Measurements from ENCODE around the gene FAM162A.

FAM162A gene

DNA sequence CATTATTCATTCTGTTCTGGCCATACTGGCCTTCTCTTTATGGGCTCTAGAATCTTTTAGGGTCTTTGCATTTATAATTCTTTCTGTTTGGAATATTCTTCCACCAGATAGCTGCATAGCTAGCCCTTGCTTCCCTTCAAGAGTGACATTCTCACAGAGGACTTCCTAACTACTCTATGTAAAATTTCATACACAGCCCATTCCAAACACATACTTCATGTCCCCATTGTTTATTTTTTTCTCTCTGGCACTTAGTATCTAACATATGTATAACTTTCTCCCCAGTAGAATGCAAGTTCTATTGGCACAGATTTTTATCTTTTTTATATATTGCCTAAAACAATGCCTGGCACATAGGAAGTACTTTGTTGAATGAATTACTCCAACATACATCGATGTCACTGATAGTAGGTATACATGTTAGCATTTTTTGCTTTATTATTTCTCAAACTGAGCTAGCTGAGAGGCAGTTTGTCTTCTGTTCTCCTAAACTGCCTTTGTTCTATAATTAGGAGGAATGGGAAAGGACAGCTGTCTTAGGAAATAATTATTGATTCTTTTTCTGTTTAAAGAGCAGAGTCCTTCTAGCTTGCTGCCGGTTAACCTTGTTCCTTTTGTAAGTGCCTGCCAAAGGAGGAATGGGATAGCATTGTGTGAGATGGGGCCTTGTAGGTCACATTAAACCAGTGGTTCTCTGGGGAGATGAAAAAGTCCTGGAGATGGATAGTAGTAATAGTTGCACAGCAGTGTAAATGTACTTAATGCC is 7.9 kb downstream of the FAM162A start:
- H3K27ac Mint-ChIP-seq (ENCODE audit: low read depth) = no peak overlapping the region
- H3K4me3 Mint-ChIP-seq = no peak overlapping the region
- ATAC-seq (replicated peaks; ENCODE audit: extremely low read depth, poor library complexity, severe bottlenecking) (no peak), DNase-seq (ENCODE audit: low spot score in 2 of 2) (no peak)
- H3K9me3 Mint-ChIP-seq = no peaks in the 10 kb centered on the region
- peaks cover 12% of the 10 kb centered on the region for H3K4me1 Mint-ChIP-seq
- H3K36me3 Mint-ChIP-seq (ENCODE audit: insufficient read depth) = peaks cover 7% of the 10 kb centered on the region
- no peaks in the 10 kb centered on the region for H3K27me3 Mint-ChIP-seq

GRCh38 chr3:122392868-122393844 is 9.2 kb downstream of the FAM162A start:
- DNase-seq (ENCODE audit: low spot score in 2 of 2) = no peak
- Mint-ChIP-seq H3K27ac (ENCODE audit: low read depth) (no peak overlapping the region), H3K9me3 (no peaks in the 10 kb centered on the region), H3K4me3 (no peak overlapping the region), H3K36me3 (ENCODE audit: insufficient read depth) (peaks cover 7% of the 10 kb centered on the region), H3K27me3 (no peaks in the 10 kb centered on the region), H3K4me1 (peaks cover 4% of the 10 kb centered on the region)
- ATAC-seq (replicated peaks; ENCODE audit: extremely low read depth, poor library complexity, severe bottlenecking) = no peak

GRCh38 chr3:122394173-122394572 is 10.2 kb downstream of the FAM162A start:
- no peaks in the 10 kb centered on the region for H3K9me3 Mint-ChIP-seq
- H3K36me3 Mint-ChIP-seq (ENCODE audit: insufficient read depth) = peaks cover 7% of the 10 kb centered on the region
- DNase-seq (ENCODE audit: low spot score in 2 of 2) (no peak), ATAC-seq (replicated peaks; ENCODE audit: extremely low read depth, poor library complexity, severe bottlenecking) (no peak)
- H3K4me3 Mint-ChIP-seq = no peak overlapping the region
- no peak overlapping the region for H3K27ac Mint-ChIP-seq (ENCODE audit: low read depth)
- H3K27me3 Mint-ChIP-seq = no peaks in the 10 kb centered on the region
- no peaks in the 10 kb centered on the region for H3K4me1 Mint-ChIP-seq

DNA sequence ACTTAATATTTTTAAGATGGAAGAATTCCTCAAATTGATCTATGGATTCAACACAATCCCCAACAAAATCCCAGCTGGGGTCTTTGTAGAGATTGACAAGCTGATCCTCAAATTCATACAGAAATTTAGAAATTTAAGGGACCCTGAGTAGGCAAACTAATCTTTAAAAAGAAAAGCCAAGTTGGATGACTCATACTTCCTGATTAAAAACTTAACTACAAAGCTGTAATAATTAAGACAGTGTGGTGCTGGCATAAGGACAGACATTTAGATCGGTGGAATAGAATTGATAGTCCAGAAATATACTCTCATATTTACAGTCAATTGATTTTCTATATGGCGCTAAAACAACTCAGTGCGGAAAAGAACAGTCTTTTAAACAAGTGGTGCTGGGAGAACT is 11.6 kb downstream of the FAM162A start:
- no peak overlapping the region for H3K27ac Mint-ChIP-seq (ENCODE audit: low read depth)
- no peak for DNase-seq (ENCODE audit: low spot score in 2 of 2)
- H3K9me3 Mint-ChIP-seq = no peaks in the 10 kb centered on the region
- no peaks in the 10 kb centered on the region for H3K27me3 Mint-ChIP-seq
- ATAC-seq (replicated peaks; ENCODE audit: extremely low read depth, poor library complexity, severe bottlenecking) = no peak
- no peak overlapping the region for H3K4me3 Mint-ChIP-seq
- peaks cover 7% of the 10 kb centered on the region for H3K36me3 Mint-ChIP-seq (ENCODE audit: insufficient read depth)
- no peaks in the 10 kb centered on the region for H3K4me1 Mint-ChIP-seq

GRCh38 chr3:122396511-122396910 is 12.5 kb downstream of the FAM162A start:
- no peak overlapping the region for H3K4me3 Mint-ChIP-seq
- DNase-seq (ENCODE audit: low spot score in 2 of 2) (no peak), ATAC-seq (replicated peaks; ENCODE audit: extremely low read depth, poor library complexity, severe bottlenecking) (no peak)
- no peaks in the 10 kb centered on the region for H3K27me3 Mint-ChIP-seq
- peaks cover 7% of the 10 kb centered on the region for H3K36me3 Mint-ChIP-seq (ENCODE audit: insufficient read depth)
- H3K27ac Mint-ChIP-seq (ENCODE audit: low read depth) = no peak overlapping the region
- no peaks in the 10 kb centered on the region for H3K9me3 Mint-ChIP-seq
- no peaks in the 10 kb centered on the region for H3K4me1 Mint-ChIP-seq

DNA sequence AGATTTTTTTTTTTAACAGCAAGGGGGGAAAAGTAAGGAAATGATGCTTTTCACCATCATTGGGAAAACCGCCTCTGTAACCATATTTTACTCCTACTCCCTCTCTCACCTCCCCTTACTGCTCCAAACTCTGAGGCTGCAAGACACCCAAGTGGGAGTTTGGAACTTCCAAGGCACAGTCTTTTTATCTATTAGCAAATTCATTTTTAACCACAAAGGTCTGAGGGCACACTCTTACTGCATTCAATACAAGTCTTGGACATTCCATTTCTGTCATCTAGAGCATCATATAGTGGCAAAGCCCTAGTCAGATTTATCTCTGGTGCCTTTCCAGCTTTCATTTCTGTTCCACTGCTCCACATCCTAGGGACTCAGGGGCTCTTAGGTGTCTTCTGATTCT is 13.2 kb downstream of the FAM162A start:
- no peak for DNase-seq (ENCODE audit: low spot score in 2 of 2)
- no peak for ATAC-seq (replicated peaks; ENCODE audit: extremely low read depth, poor library complexity, severe bottlenecking)
- Mint-ChIP-seq H3K36me3 (ENCODE audit: insufficient read depth) (peaks cover 7% of the 10 kb centered on the region), H3K4me3 (no peak overlapping the region), H3K4me1 (no peaks in the 10 kb centered on the region), H3K27me3 (no peaks in the 10 kb centered on the region), H3K9me3 (no peaks in the 10 kb centered on the region), H3K27ac (ENCODE audit: low read depth) (no peak overlapping the region)

- Mint-ChIP-seq H3K27ac (ENCODE audit: low read depth) (no peak overlapping the region), H3K36me3 (ENCODE audit: insufficient read depth) (peaks cover 6% of the 10 kb centered on the region), H3K9me3 (no peaks in the 10 kb centered on the region), H3K4me3 (no peak overlapping the region), H3K27me3 (no peaks in the 10 kb centered on the region), H3K4me1 (no peaks in the 10 kb centered on the region)
- no peak for DNase-seq (ENCODE audit: low spot score in 2 of 2)
- no peak for ATAC-seq (replicated peaks; ENCODE audit: extremely low read depth, poor library complexity, severe bottlenecking)
These were observed 14.9 kb downstream of the FAM162A start for GRCh38 chr3:122398920-122399319.

DNA sequence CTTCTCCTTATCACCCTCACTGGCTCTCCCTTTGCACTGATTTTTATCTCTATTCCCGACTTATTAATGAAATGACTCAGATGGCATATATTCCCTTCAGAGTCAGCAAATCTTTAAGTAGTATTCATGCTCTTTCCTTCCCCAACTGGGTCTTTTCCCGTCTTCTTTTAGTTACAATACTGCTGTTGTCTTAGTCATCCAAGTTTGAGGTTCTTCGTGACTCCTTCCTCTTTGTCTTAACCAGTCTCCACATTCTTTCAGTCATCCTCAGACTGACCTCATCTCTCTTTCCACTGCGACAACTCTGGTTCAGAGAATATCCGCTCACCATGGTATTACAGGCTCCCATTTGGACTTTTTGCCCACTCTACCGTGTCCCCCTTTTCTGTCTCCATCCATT is 19.5 kb downstream of the FAM162A start:
- ATAC-seq (replicated peaks; ENCODE audit: extremely low read depth, poor library complexity, severe bottlenecking) (no peak), DNase-seq (ENCODE audit: low spot score in 2 of 2) (no peak)
- H3K4me1 Mint-ChIP-seq = no peaks in the 10 kb centered on the region
- peaks cover 14% of the 10 kb centered on the region for H3K36me3 Mint-ChIP-seq (ENCODE audit: insufficient read depth)
- no peak overlapping the region for H3K27ac Mint-ChIP-seq (ENCODE audit: low read depth)
- no peaks in the 10 kb centered on the region for H3K27me3 Mint-ChIP-seq
- H3K4me3 Mint-ChIP-seq = no peak overlapping the region
- H3K9me3 Mint-ChIP-seq = no peaks in the 10 kb centered on the region

DNA sequence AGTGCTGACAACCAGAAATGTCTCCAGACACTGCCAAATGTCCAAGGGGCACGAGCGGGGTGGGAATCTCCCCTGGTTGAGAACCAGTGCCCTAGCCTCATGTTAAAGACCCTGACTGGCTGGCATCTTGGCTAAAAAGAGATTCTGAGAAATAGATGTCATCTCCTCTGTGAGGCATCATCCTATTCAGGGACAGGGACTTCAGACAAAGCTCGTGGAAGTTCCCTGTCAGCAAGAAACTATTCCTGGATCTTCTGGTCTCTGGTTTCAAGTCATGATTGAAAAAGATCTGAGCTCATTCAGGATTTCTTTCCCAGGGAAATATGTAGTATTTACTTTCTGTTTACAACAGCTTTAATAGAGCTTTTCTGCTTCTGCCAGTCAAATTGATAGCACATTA is 21.0 kb downstream of the FAM162A start:
- no peaks in the 10 kb centered on the region for H3K27me3 Mint-ChIP-seq
- peaks cover 14% of the 10 kb centered on the region for H3K36me3 Mint-ChIP-seq (ENCODE audit: insufficient read depth)
- no peak for DNase-seq (ENCODE audit: low spot score in 2 of 2)
- H3K27ac Mint-ChIP-seq (ENCODE audit: low read depth) = no peak overlapping the region
- no peak overlapping the region for H3K4me3 Mint-ChIP-seq
- peaks cover 6% of the 10 kb centered on the region for H3K4me1 Mint-ChIP-seq
- ATAC-seq (replicated peaks; ENCODE audit: extremely low read depth, poor library complexity, severe bottlenecking) = no peak
- no peaks in the 10 kb centered on the region for H3K9me3 Mint-ChIP-seq

GRCh38 chr3:122406198-122406597 is 22.2 kb downstream of the FAM162A start:
- Mint-ChIP-seq H3K27ac (ENCODE audit: low read depth) (no peak overlapping the region), H3K9me3 (no peaks in the 10 kb centered on the region), H3K36me3 (ENCODE audit: insufficient read depth) (peaks cover 19% of the 10 kb centered on the region), H3K4me3 (no peak overlapping the region), H3K4me1 (peaks cover 6% of the 10 kb centered on the region), H3K27me3 (no peaks in the 10 kb centered on the region)
- ATAC-seq (replicated peaks; ENCODE audit: extremely low read depth, poor library complexity, severe bottlenecking) (no peak), DNase-seq (ENCODE audit: low spot score in 2 of 2) (no peak)

GRCh38 chr3:122407946-122408345 is 24.0 kb downstream of the FAM162A start:
- peaks cover 15% of the 10 kb centered on the region for H3K4me1 Mint-ChIP-seq
- DNase-seq (ENCODE audit: low spot score in 2 of 2) (no peak), ATAC-seq (replicated peaks; ENCODE audit: extremely low read depth, poor library complexity, severe bottlenecking) (no peak)
- H3K4me3 Mint-ChIP-seq = no peak overlapping the region
- no peak overlapping the region for H3K27ac Mint-ChIP-seq (ENCODE audit: low read depth)
- H3K36me3 Mint-ChIP-seq (ENCODE audit: insufficient read depth) = peaks cover 26% of the 10 kb centered on the region
- no peaks in the 10 kb centered on the region for H3K9me3 Mint-ChIP-seq
- no peaks in the 10 kb centered on the region for H3K27me3 Mint-ChIP-seq

GRCh38 chr3:122409446-122409845 is 25.5 kb downstream of the FAM162A start:
- no peak for ATAC-seq (replicated peaks; ENCODE audit: extremely low read depth, poor library complexity, severe bottlenecking)

GRCh38 chr3:122410111-122410510 is 26.1 kb downstream of the FAM162A start:
- Mint-ChIP-seq H3K4me1 (peaks cover 34% of the 10 kb centered on the region), H3K36me3 (ENCODE audit: insufficient read depth) (peaks cover 28% of the 10 kb centered on the region), H3K9me3 (no peaks in the 10 kb centered on the region), H3K27me3 (no peaks in the 10 kb centered on the region), H3K27ac (ENCODE audit: low read depth) (no peak overlapping the region), H3K4me3 (no peak overlapping the region)
- no peak for ATAC-seq (replicated peaks; ENCODE audit: extremely low read depth, poor library complexity, severe bottlenecking)
- no peak for DNase-seq (ENCODE audit: low spot score in 2 of 2)

More at GRCh38 chr3:122409446-122409845, 25.5 kb downstream of the FAM162A start:
- Mint-ChIP-seq H3K27ac (ENCODE audit: low read depth) (peak overlapping the region; percentile 42), H3K27me3 (no peaks in the 10 kb centered on the region), H3K4me1 (peaks cover 27% of the 10 kb centered on the region), H3K36me3 (ENCODE audit: insufficient read depth) (peaks cover 26% of the 10 kb centered on the region), H3K9me3 (no peaks in the 10 kb centered on the region), H3K4me3 (no peak overlapping the region)
- DNase-seq (ENCODE audit: low spot score in 2 of 2) = no peak

Data from central memory CD8-positive, alpha-beta T cell (primary cell).